ENCODE data around the gene MUC20.
"Not testable (repeated sequence)": the region's sequence is repeated elsewhere in the genome, so short reads cannot be mapped to it uniquely, and the experiment has no call there.

MUC20 gene

DNA sequence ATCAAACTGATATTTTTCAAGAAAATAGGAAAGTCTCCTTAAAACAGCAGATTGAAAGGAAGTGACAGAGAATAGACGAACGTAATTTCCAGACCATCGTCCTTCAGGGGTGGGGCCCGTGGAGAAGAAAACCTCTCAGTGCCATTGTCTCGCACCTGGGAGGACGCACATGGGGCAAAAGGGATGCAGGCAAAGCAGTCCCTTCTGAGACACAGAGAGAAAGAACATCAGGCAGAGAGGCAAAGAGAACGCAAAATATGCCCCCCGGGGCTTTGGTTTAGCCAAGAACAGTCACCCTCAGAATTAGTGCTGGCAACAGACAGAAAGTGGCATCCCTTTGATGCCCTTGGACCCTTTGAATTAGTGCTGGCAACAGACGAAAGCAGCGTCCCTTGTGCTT lies 37.0 kb downstream of the MUC20 start:
- no peak for DNase-seq

DNA sequence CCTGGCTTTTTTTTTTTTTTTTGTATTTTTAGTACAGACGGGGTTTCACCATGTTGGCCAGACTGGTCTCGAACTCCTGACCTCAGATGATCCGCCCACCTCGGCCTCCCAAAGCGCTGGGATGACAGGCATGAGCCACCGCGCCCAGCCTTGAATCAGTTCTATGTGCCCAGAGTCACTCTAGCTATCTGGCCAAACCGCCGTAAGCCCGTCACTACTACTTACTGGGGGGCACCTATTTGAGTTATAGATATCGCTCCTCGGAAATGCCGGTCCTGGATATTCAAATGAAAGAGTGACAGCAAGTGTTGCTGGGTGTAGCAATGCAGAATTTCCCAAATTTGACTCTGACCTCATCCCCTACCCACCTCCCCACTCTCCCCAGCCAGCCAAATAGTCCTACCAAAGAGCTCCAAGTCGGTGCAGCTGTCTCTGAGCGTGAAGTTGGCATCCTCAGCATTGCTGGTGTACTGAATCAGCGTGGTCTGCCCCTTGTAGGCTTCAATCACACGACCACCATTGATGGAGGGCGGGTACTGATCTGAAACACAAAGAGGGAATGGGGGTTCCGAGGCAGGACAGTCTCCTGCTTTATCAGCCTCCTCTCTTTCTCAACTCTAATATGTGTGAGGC lies 38.1 kb downstream of the MUC20 start:
- no peak for DNase-seq

DNA sequence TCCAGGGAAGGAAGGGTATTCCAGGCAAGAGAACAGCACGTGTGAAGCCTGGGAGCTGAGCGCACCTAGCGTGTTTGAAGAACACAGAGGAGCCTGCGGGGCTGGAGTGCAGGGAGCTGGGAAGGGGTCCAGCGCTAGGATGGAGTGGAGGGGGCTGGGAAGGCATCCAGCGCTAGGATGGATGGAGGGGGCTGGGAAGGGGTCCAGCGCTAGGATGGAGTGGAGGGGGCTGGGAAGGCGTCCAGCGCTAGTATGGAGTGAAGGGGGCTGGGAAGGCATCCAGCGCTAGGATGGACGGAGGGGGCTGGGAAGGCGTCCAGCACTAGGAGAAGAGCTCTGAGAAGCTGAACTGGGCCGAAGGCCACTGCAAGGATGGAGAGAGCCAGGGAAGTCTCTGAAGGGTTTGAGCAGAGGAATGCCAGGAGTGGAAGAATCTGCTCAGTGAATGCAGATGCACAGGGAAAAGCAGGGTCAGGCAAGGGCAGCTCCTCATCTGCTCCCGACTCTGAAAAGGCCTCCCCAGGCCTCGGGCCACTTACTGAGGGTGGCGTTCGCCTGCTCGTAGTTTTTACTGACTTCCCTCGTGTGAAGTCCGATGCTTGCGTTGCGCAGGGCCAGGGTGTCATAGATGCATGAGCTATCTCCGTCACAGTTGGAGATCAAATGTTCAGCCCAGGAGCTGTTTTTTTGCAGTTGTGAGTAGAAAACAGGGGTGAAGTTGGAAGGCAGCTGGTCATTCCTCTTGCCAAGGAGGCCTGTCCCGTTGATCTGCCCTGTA lies 39.8 kb downstream of the MUC20 start:
- DNase-seq: no peak

DNA sequence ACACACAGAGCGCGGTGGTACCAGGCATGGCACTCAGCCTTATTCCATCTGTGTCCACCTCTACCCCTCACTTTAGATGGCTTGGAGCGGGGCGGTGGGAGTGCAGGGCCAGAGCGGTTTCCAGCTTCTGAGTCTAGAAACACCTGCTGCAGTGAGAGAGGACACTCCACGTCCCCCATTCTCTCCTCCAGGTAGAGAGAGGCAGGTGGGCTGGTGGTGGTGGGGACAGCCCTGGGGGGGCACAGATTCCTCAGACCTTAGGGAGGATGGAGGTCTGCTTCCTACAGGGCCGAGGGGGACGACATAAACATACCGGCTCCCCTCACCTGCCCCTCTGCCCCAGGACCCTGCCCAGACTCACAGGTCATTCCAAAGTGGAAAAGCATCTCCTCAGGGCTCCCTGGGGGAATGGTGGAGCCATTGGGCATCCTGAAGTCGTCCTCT lies 40.4 kb downstream of the MUC20 start:
- no peak for DNase-seq

DNA sequence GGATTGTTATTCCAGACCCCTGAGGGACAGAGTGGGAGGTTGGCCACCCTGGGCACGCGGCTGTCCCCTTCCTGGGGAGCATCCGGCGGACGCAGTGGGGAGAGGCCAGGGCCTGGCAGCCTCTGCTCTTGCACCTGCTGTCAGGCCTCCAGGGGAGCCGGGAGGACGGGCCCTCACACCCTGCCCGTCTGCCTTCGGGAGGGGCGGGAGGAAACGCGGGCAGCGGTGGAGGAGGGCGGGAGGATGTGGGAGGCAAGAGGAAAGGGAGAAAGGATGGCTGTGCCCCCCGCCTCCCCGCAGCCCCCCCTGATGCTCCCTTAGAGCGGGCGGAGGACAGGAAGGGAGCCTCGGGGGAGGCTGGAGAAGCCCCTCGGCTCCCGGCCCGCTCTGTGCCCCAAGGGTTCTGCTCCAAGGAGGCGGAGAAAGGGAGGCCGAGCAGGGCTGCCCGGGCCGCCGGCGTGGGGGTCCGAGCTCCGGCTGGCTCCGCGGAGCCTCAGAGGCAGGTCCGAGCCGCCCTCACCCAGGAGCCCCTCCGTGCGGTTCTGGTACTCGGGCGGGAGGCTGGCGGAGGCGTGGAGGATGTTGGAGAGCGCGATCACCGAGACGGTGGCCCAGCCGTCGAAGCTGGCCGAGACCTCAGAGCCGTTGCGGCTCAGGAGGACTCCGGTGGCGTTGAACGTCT lies 40.9 kb downstream of the MUC20 start:
- DNase-seq: no peak

DNA sequence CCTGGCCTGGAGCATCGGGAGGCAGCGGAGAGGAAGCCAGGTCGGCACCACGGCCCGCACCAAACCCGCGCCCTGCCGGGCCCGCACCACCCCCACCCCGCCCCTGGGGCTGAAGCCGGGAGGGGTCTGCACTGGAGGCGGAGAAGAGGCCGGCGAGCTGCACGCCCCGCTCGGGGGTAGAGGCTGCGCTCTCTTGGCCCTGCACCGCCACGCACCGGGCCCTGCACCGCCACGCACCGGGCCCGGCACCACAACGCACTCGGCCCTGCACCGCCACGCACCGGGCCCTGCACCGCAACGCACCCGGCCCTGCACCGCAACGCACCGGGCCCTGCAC lies 41.4 kb downstream of the MUC20 start:
- no peak for DNase-seq

DNA sequence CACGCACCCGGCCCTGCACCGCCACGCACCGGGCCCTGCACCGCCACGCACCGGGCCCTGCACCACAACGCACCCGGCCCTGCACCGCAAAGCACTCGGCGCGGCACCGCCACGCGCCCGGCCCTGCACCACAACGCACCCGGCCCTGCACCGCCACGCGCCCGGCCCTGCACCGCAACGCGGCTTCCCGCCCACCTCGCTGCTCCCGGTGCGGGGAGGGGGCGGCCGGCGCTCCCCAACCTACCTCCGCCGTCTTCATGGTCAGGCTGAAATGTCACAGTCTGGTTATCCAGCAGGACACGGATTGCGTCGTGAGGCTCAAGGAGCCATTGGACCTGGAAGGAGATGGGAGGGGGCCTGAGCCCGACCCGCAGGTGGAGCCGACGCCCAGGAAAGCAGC lies 41.8 kb downstream of the MUC20 start:
- no peak for DNase-seq

DNA sequence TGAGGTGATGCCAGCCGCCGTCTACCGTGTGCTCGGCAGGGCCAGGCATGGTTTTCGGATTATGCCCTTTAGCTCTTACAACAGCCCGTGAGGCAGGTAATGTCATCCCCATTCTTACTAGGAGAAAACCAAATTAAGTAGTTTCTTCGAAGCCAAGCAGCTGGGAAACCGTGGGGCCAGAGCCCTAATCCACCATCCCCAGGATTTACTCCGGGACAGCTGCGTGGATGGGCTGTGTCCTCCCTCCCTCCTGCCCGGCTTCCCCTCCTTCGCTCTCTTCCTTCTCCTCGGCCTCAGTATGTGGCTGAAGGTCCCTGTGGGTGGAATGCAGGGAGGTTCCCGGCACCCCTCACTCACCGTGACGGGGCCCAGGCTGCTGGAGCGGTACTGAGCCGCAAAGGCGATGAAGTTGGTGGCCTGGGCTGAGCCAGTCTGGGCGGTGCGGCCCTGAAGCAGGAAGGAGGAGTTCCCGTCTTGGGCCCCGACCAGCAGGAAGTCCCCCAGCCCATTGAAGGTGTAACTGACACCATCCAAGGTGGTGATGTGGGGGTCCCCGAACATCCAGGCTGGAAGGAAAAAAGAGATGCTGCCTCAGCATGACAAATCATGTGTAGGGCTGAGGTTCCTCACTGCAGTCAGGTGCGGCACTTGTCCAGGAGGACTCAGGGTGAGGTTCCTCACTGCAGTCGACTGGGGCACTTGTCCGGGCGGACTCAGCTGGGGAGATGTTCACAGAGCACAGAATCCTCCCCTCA lies 42.5 kb downstream of the MUC20 start:
- DNase-seq: no peak

DNA sequence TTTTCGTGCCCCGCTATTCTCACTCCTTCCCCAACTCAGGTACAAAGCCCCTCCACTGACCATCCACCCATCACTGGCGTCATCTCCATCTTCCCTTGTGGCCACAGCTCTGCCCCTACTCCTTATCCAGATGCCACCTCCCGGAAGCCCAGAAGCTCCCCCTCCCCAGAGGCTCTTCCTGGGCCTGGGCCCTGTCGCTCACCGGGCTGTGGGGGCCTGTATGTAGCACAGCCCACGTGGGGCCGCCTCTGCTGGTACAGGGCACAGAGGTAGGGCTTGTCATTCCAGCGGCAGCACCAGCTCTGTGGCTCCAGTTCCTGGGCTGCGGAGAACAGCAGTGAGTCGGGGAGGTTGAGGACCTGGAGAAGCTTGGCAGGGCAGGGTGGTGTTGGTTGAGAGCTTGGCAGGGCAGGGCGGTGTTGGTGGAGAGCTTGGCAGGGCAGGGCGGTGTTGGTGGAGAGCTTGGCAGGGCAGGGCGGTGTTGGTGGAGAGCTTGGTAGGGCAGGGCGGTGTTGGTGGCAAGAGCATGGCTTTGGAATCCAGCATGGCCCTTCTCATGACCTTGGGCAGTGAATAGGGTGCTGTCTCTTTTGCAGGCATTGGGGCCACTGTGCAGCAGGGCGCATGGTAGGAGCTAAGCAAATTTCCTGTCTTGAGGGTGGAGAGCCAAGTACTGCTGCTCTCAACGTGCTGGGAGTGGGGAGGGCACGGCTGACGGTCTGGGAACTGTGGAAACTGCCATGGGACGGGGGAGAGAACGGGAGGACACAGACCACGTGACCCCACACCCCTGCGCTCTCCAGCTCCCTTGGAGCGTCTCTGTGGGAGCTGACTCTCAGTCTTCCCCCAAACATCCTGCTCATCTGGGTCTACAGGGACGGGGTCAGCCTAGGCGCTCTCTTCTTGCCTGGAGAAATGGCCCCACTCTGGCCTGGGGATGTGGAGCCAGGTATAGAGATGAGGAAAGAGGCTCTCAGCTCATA lies 43.4 kb downstream of the MUC20 start:
- DNase-seq: no peak

DNA sequence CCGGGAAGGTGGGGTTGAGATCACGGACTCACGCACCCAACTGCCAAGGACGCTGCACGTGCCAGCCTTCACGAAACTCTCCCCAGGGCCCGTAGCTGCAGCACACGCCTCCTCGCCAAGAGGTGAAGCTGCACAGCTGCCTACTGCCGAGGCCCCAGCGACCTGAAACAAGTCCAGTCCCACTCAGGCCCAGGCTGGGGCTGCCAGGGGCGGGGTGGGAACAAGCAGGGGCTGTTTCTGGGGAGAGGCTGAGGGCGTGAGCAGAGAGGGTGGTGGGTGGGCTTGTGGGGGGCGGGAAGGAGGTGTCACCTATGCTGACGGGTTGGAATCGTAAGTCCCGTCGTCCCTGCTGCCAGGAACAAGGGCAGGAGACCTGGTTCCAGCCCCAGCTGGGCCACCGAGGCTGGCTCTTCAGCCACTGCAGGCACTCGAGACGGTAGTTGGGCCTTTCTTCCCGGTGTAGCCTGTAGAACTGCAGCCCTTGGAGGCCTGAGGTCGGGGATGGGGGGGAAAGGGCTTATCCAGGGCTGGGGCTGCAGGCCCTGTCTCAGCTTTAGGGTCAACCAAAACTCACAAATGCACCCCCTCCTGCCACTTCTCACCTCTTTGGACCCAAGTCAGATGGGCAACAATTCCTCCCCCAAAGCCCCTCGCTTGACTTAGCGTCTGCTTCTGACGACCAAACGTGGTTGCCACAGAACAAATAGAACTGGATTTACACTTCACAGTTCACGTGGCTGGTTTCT lies 44.4 kb downstream of the MUC20 start:
- no peak for DNase-seq

DNA sequence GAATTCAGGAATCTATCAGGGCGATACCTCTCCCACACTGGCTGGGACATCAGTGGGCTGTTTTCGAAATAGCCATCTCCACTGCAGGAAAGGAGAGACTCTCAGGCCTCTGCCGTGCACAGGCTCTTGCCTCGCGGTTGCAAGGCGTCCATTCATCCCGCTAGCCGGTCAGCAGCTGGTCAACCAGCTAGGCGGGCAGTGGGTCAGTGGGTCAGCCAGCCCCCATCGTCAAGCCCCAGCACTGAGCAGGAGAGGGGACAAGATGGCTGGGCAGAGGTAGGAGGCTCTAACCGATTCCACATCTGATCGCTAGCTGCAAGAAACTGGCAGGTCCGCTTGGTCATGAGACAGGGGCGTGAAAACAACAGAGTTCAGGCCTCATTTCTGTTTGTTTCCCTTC lies 45.9 kb downstream of the MUC20 start:
- DNase-seq: no peak

DNA sequence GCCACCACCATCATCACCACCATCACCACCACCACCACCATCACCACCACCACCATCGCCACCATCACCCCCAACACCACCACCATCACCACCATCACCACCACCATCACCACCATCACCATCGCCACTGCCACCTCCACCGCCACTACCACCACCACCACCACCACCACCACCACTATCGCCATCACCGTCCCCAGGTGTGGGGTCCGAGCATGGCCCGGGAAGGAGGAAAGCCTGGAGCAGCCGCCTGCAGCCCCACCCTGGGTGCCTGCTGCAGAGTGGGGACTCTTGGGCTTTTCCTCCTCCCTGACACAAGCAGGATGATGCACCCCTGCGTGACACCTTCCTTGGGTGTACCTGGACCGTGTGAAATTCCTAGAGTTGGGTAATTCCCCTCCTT lies 47.0 kb downstream of the MUC20 start:
- no peak for DNase-seq

DNA sequence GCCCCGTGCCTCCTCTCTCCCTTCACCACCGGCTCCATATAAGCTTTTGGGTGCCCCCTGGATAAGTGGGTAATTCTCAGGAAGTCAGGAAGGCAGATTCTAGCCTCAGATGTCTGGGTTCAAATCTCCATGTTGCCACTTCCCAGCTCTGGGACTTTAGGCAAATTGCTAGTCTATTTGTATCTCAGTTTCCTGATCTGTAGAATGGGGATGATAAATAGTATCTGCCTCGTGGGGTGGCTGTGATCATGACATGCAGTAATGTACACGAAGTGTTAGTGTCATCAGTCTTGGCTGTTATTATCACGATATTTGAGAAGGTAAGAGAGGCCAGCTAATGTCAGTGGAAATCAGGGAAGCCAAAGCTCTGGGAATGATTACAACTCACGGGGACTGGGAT lies 47.6 kb downstream of the MUC20 start:
- DNase-seq: no peak

DNA sequence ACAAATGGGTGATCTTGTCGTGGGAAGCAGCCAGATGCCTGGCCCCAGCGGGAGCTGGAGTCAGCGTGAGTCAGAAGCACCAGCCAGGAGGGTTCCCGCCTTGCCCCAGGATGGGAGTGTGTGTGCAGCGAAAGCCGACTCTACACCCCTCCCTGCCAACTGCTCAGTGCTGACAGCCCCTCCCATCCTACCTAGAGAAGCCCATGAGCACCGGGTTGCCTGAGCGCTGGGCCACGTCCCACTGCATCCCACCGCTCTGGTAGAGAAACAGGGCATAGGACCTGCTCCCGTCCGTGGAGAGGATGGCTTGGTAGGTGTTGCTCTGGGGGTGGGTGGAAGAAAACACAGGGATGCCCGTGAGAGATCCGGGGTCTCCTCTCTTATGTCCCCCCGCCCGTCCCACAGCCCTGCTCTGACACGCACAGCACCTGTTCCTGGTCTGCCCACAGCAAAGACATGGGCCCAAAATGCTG lies 48.1 kb downstream of the MUC20 start:
- DNase-seq: no peak

DNA sequence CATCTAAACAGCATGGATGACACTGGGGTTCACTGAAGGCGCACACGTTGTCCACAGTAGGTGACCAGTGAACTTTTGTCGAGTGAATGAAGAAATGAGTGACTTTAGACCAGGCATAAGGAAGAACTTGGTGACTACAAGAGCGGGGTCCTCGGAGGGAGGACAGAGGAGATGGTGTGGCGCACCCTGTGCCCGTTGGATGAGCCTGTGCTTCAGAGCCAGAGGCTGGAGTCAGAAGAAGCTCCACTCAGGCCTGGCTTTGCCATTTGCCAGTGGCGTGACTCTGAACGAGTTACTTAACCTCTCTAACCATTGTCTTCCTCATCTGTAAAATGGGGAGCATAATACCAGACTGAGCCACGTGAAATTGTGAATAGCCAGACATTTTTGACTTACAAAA lies 48.8 kb downstream of the MUC20 start:
- no peak for DNase-seq

DNA sequence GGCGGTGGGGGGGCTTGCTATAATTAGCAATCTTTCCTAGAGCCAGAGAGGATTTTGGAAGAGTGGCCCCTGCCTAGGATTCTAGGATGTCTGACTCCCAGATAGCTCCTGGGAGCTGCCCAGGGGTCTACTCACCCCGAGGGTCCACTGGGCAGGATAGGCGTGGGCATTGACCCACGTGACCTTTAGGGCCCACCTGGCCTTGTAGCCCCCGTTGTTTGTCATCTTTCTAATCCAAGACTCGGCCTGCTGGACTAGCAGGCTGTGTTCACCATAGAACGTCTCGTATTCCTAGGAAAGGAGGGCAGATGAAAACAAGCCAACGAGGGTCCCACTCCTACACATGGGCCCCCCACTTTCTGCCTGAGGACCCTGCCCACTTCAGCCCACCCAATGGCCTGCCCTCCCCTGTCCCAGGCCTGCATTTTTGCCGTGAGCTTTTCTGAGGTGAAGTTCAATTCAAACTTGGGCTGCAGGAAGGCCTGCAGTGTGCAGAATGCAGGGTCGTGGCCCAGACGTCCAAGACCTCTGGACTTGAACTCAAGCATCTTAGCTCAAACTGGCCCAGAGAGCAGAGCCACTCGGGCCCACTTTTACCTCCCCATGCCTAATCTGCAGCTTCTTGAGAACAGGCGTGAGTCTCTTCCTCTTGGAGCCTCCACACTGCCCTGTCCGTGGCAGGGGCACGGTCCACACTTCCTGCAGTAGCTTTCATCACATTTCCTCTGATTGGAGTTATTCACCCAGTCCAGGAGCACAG lies 49.5 kb downstream of the MUC20 start:
- DNase-seq: no peak

DNA sequence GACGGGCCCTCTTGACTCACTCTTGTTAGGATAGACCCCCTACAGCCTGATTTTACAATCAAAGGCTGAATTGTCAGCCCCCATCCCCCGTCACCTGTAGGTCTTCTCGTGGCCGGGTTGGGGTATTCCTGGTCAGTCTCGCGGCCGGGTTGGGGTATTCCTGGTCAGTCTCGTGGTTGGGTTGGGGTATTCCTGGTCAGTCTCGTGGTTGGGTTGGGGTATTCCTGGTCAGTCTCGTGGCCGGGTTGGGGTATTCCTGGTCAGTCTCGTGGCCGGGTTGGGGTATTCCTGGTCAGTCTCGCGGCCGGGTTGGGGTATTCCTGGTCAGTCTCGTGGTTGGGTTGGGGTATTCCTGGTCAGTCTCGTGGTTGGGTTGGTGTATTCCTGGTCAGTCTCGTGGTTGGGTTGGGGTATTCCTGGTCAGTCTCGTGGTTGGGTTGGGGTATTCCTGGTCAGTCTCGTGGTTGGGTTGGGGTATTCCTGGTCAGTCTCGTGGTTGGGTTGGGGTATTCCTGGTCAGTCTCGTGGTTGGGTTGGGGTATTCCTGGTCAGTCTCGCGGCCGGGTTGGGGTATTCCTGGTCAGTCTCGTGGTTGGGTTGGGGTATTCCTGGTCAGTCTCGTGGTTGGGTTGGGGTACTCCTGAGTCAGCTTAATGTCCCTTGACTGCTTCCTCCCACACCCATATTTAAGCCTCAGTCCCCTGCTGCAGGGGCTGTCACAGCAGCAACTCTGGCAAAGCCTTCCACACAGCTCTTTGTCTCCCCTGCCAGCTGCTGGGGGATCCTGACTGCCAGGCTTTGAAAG lies 50.3 kb downstream of the MUC20 start:
- DNase-seq: not testable (repeated sequence)

DNA sequence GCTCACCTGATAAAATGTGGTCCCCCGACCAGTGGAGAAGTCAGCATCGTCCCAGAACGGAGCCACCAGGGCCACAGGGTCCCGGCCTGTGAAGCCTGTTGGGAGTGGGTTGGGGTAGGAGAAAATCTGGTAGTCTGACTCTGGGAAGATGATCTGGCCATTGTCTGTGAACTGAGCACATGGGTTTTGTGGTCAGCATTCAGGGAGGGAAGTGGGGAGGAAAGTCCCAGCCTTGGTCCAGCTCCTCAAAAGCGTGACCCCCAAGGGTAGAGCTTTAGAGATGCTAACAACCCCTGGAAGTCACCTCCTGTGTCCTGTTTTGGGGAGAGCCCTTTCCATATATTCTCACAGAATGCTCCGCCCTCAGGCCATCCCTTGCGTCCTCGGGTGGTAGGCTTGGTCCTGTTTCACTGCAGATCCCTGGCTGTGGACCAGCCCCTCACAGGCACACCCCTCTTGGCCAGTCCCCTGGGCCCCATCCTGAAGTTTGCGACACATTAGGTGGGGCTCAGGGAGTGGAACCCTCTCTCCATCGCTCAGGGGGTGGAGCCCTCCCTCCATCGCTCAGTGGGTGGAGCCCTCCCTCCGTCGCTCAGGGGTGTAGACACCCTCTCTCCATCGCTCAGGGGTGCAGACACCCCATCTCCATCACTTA lies 51.0 kb downstream of the MUC20 start:
- no peak for DNase-seq

DNA sequence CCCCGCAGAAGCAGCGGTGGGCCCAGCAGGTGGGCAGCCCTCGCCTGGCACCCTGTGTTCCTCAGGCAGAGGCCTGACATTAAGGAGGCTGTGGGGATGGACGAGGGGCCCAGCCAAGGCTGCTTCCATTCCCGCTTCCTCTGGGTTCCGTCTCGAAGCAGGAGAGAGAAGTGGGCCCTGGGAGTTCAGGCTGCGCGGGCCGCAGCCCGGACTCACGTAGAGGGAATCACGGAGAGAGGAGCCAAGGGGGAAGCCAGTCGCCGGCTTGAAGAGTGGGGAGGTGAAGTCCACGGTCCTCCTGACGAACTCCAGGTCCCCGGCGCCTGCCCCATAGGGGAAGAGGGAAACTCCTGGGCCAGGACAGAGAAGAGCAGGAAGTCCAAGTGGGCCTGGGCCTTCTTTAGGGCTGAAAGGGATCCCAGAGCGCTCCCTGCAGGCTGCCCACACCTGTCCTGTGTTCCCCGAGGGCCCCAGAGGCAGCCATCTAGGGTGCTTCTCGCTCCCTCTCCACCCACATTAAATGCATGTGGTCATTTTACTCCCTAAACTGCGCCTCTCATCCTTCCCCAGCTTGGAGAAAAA lies 53.3 kb downstream of the MUC20 start:
- no peak for DNase-seq

All from T-helper 9 cell (primary cell).